Right hindlimb (tissue), 1 donor: ENCODE data around the gene DCLK3.

Source experiments
- DNase-seq: peaks from one replicate; pipeline ENCODE4 v3.0.0-alpha.2; 2018

Gene DCLK3

DNA sequence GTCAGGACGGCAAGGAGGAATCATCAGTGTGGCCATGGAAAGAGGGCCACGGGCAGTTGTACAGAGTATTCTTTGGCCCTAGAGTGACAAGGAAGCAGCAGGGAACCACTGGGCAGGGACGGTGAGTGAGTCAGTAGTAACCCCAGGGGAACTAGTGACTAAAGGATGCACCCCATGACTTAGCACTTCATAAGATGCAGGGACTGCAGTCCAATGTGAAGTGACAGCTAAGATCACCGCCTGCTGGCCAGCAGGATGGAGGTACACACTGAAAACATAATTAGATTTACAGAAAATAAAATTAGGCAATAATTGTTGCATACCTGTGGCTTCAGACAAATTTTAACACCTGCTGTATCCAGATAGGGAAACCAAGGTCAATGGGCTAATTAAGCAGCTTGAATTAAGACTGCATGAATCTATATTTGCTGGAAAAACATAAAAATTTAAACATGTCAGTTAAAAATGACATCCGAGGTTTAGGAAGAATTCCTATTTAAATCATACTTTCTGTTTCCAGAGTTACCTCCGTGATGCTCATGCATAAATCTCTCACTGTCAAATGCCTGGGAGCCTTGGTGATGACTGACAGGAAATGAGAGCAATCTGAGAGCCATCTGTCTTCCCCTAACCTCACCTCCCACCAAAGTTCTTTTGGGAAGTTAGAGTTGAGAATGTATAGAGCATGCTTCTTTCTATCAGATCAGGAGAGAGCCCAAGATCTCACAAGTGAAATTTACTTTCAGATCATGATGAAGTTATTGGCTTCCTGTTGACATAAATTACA is 56.5 kb downstream of the DCLK3 start:
- no peak for DNase-seq

DNA sequence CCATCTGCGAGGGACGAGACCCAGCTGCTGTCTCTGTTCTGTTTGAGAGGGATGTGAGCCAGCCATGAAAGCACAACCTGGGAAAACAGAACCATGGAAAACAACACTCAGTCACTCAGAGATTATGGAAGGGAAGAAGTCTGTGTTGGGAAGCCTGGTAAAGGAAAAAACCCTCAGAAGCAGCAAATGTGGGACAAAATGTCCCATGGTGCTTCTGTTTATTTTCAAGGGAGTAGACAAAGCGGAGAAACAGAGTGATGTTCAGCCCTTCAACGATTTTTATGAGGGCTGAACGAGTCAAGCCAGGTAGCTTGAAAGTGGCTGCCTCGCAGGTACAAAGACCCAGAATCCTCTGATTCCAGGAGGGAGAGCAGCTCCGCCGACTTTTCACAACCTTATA is 59.3 kb downstream of the DCLK3 start:
- no peak for DNase-seq

DNA sequence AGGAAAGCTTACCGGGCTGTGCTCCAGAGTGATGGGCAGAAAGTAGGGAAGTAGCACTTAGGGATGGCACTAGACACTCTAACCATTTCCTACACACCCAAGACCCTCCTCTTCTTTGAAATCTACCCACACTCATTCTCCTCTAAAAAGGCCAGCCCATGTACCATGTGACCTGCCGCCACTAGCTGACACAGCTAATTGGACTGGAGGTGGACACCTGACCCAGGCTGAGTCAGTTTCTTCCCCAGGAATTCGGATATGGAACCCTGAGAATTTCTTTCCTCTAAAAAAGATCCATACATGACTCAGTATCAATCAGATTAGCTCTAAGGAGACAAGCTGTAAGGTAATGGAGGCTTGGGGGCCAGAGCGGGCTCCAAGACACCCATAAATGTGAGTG is 60.1 kb downstream of the DCLK3 start:
- DNase-seq: no peak

DNA sequence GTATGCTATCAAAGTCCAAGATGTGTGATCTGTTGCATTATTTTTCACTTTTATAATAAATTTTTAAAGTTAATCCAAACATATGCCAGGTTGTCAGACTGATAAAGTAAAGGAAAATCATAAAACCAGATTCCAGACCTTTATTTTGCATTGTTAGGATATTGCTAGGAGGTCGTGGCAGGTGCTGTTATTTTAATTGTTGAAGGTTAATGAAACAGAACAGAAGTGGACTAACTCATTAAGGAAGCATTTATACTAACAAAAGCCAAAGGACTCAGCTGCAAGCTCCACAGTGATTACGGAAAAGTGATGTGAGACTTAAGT is 63.1 kb downstream of the DCLK3 start:
- DNase-seq: no peak

DNA sequence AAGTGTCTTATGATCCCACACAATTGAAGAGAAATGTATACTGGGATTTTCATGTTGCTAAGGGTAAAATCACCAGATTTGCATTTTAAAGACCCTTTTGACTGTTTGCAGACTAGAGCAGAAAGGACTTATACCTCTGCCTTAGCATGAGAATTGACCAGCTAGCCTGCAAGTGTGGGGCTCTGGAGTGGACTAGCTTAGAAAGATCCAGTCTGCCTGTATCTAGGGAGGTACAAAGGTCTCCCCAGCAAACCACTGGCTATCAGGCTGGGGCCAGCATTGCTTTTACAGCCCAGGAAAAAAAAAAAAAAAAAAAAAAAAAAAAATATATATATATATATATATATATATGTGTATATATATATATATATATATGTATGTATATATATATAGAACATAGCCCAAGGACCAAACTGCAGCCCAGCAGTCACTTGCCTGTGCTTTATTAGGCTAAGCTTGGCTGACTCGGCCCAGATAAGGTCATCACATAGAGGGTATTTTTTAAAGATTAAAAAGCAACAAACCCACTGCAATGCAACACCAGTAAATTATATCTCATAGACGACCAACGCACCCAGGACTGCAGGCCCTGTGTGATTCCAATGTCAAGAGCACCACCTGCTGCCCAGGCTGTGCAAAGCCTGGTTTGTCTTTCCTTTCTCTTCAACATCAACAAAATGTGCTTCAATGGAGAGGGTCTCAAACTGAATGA is 63.7 kb downstream of the DCLK3 start:
- DNase-seq: peak; percentile 83

DNA sequence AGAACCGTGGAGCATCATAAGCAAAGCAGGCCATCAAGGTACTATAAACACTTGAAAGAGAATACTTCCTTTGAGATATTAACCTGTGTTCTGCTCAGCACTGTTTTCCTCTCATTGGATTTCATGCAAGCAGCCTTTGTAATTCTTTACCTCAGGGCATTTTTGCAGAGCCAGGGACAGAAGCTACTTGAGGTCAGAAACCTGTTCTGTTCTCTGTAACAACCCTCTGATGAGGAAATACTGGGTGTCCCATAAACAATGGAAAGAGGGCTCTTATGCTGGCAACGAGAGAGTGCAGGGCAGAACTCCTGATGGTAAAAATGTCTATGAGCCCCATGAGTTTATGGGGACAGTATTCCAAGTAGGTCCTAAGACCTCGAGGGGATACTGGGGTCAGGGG is 66.0 kb downstream of the DCLK3 start:
- DNase-seq: no peak

DNA sequence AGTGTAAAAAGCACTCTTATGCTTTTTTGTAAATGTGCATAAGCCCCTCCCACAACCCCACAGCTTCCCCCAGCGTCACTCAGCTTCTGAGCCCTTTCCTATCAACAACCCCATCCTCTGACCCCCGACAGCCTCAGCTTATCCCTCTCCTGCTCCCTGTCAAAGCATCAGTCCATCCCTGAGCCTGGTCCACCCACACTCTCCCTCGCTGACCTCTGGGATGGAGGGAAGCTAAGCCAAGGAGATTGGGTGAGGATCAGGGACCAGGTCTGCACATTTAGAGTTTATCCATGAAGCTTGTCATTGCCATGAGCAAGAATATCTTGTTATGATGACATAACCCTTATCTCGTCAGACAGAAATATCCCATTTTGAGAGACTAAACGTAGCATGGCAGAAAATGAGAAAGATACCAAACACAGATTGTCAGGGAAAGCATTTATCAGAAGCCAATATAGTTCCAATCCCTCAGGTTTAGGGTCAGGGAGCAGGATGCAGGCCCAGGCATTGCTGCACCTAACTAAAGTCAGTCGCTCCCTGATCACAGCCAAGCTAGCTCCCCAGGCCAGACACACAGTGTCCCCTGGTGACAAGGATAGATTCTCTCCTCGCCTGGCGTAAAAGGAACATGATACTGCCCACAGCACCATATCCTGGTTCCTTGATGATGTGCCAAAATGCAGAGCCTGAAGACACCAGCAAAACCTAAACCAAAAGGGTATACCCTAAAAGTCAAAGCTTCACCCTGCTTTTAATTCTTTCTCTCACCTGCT is 66.9 kb downstream of the DCLK3 start:
- no peak for DNase-seq

DNA sequence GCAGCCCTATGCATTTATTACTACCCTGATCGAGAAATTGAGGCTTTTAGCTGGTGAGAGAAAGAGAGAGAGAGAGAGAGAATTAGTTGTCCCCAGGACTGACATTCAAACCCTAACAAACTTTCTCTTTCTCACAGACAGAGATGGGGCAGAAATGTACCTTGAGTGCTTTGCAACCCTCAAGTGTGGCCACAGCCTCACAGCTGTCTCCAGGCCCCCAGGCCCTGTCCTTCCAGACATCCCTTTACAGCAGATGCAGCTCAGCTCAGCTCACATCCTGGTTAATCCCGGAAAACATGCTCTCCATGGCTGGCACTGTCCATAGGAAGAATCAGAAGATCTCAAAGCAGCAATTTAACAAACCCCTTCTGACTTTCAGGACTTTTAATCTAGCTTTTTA is 67.6 kb downstream of the DCLK3 start:
- no peak for DNase-seq

DNA sequence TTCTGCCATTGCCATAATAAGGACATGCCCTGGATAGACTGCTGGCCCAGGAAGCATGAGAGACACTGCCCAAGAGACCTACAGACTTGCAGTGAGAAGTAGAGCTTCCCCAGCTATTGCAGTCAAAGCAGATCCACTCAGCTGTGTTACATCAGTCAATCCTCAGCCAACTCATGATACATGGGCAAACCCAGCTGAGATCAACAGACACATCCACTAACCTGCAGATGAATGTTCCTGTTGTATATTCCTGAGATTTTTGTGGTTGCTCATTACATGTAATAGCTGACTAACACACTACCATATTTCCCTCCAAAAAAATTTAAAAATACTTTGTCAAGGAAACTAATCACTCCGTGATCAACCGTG is 68.6 kb downstream of the DCLK3 start:
- DNase-seq: no peak

DNA sequence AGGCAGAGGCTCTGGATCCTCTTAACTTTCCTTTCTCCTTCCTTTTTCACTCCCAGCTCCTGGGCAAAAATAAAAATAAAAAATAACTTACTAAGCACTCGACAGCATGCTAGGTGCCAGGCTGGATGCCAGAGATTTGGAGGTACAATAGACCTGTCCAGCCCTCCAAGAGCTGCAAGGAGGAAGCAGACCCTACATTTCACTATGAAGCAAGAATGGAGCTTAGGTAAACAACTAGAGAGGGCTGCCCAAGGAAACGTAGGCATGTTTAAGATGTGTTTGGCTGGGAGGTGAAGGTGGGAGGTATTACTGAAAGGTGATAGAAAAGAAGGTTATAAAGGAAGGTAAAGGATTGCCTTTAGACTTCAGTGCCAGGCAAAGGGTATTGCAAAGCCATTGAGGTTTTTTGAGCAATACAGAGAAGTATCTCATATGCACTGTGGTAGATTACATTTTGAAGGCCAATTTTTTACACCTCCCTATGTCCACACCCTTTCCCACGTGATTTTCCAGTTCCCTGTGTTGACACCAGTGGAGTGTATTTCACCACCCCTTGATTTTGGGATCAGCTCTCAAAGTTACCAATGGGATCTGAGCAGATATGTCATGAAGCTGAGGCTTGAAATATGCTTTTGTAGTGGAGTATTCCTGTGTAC is 69.1 kb downstream of the DCLK3 start:
- no peak for DNase-seq

DNA sequence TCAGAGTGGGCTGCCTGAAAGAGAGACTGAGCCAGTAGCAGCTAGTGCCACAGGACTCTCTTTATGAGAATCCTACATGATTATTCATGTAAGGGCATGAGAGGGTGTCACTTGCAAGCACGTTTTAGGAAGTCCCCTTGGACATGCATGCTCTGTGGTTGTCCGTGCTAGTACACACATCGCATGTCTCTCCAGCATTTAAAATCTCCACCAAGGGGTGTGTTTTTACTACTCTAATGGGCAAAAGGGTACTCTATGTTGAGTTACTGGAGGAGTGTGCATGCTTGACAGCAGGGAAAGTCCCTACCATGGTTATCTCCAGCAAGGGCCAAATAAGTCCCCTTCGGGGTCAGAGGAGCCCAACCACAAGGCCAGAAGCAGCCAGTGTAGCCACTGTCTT is 70.7 kb downstream of the DCLK3 start:
- no peak for DNase-seq

DNA sequence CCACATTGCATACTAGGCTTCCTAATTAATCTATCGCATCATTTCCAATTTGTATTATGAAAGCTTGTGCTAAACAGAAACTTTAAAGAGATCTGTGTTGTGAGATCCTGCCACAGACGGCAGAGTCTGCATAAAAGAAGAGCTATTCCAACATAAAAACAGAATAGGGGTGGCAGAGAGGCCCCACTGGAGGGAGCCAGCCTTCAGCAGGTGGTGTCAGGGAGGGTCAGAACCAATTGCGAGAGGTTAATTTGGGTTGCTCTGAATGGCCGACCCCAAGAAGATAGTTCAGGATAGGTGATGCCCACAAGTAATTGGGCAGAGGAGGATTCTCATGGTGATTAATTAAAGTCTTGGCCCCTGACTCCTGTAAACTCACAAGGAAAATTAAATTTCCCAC is 74.8 kb downstream of the DCLK3 start:
- DNase-seq: no peak

DNA sequence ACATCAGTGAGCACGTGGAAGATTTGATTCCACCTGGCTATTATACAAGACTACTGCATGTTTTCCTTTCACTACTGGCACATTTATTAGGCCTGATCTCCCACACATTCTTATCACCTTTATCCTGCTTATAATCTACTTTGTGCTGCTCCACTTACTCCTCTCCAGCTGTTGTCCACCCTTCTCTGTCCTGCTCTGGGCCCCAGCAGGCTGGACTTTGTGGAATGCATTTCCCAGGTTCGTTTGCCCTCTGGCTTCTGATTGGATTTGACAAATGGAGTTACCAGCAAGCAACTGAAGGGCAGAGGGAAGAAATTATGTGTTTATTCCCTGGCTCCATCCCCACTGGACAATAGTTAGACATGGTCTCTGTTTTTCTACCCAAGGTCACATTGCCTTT is 75.5 kb downstream of the DCLK3 start:
- no peak for DNase-seq

DNA sequence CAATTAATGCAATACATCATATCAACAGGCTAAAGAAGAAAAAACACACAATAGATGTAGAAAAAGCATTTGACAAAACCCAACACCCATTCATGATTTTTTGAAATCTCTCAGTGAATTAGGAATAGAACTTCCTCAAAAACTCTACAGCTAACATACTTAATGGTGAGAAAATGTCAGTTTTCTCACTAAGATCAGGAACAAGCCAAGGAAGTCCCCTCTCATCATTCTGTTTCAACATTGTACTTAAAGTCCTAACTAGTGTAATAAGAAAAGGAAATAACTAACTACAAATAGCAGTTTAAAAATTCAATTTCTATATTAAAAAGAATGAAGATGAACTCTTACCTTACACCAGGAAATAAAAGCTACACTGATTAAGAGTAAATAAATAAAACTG is 77.8 kb downstream of the DCLK3 start:
- no peak for DNase-seq

DNA sequence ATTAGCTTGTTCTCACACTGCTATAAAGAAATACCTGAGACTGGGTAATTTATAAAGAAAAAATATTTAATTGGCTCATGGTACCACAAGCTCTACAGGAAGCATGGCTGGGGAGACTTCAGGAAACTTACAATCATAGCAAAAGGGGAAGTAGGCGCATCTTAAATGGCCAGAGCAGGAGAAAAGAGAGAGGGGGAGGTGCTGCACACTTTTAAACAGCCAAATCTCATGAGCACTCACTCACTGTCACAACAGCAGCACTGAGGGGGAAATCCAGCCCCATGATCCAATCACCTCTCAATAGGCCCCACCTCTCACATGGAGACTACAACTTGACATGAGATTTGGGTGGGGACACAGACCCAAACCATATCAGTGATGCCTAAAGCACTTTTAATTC is 82.5 kb downstream of the DCLK3 start:
- DNase-seq: no peak

DNA sequence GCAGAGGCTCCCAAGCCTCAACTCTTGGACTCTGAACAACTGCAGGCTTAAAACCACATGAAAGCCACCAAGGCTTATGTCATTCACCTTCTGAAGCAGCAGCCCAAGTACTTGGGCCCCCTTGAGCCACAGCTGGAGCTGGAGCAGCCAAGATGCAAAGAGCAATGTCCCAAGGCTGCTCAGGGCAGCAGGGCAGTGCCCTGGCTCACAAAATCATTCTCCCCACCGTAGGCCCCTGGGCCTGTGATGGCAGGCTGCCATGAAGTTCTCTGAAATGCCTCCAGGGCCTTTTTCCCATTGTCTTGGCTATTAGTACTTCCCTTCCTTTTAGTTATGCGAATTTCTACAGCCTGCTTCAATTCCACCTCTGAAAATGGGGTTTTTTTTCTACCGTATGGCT is 83.4 kb downstream of the DCLK3 start:
- DNase-seq: no peak

DNA sequence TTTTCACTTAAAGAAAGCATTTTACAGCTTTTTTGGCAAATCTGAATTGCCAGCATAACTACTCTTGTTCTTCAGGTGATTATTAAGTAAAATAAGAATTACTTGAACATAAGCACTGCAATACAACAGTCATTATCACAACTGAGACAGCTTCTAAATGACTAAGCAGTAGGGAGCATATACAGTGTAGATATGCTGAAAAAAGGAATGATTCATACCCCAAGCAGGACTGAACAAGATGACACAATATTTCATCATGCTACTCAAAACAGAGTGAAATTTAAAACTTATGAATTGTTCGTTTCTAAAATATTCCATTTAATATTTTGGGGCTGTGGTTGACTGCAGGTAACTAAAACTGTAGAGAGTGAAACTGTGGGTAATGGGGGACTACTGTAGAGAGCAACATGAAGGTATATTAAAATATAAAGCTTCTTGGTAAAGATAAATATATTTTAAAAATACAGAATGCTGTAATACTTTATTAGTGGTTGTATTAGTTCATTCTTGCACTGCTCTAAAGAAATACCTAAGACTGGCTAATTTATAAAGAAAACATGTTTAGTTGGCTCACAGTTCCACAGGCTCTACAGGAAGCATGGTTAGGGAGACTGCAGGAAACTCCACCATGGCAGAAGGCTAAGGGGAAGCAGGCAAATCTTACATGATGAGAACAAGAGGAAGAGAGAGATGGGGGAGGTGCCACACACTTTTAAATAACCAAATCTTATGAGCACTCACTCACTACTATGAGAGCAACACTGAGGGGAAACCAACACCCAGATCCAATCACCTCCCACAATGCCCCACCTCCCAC is 84.8 kb downstream of the DCLK3 start:
- no peak for DNase-seq

DNA sequence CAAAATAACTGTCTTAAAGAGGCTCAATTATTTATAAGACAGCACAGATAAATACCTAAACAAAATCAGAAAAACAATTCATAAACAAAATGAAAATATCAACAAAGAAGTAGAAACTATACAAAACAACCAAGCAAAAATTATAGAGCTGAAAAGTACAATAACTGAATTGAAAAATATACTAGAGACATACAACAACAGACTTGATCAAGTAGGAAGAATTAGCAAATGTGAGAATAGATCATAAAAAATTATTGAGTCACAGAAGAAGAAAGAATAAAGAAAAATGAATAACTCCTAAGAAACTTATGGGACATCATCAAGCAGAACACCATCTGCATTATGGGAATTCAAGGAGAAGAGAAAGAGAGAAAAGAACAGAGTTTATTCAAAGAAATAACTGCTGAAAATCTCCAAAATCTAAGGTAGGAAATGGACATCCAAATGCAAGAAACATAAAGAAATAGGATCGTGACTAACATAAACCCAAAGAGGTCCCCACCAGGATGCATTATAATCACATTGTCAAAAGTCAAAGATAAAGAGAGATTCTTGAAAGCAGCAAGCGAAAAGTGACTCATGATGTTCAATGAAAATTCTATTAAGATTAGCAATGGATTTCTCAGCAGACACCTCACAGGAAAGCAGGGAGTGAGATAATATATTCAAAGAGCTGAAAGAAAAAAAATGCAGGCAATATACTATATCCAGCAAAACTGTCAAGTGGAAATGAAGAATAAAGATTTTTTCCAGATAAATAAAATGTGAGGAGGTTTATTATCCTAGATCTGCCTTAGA is 85.9 kb downstream of the DCLK3 start:
- DNase-seq: no peak

DNA sequence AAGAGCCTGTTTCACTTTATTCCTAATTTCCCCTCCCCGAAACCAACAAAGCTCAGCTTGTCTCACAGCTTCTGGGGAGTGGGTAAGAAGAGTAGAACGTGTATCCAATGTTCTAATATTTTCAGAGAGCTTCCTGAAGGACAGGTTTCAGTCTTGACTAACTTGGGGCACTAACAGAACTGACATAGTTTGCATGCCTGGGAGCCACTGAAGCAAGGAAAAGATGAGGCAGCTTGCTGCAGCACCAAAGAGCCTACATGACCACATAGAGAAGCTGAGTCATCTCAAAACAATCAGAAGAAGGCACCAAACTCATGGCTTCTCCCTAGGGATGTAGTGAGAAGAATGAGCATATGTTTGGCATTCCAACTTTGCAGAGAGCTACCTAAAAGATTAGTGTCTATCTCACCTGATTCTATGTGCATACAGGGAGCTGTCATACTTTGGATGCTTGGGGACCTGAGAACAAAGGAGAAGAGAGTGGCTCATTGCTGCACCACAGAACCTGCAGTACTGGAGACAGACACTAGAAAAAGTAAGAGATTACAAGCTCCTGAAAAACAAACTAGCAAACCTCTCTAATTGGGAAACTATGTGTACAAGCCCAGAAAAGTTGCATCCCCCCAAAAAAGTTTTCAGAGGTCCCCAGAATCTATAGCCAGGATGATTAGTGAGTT is 86.9 kb downstream of the DCLK3 start:
- no peak for DNase-seq

DNA sequence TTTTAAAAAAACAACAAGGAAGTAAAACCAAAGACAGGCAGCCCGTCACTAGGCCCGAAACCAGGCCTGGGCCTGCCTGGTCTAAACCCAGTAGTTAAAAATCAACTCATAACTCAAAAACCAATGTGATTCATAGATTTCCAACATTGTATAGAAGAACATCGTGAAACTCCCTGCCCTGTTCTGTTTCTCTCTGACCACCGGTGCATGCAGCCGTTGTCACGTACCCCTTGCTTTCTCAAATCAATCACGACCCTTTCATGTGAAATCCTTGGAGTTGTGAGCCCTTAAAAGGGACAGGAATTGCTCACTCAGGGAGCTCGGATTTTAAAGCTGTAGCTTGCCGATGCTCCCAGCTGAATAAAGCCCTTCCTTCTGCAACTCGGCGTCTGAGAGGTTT is 89.5 kb downstream of the DCLK3 start:
- DNase-seq: no peak

DNA sequence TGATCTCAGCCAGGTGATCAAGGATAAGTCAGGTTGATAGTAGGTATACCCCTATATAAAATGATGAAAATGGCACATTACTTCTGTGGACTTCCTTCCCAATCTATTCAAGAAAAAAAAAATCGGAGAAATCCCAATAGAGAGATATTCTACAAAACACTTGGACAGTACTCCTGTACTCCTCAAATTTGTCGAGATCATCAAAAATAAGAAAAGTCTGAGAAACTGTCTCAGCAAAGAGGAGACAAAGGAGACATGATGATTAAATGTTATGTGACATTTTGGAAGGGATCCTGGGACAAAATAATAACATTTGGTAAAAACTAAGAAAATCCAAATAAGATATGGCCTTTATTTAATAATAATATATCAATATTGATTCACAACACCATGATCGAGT is 94.6 kb downstream of the DCLK3 start:
- no peak for DNase-seq
